ENCODE data around the gene GRB10. TPM values are rescaled to one million over a fixed set of nuclear protein-coding genes. Genes with fewer than 3 reads are reported as not detected.
A peak's percentile ranks its signal among the peaks of the same experiment; 100 is the strongest.

The GRB10 gene
- total RNA-seq, 2 donors from 2014 or later, result 0.48 to 2.5 TPM

- Mint-ChIP-seq H3K27ac (peak overlapping the region; percentile 2 to 6), H3K4me1 (ENCODE audit: low read depth in 2 of 2) (peaks cover 48 to 57% of the 10 kb centered on the region in 2 donors), H3K9me3 (peaks cover 6% of the 10 kb centered on the region), H3K36me3 (peaks cover 9% of the 10 kb centered on the region), H3K27me3 (peaks cover 5% of the 10 kb centered on the region in 2 donors), H3K4me3 (peak overlapping the region; percentile 58)
- ATAC-seq, result peak; percentile 87 to 88
- DNase-seq (ENCODE audit: low spot score), result peak; percentile 77
Observed at GRCh38 chr7:50610521-50611277, 172.0 kb downstream of the GRB10 start.

- peaks cover 9% of the 10 kb centered on the region for H3K36me3 Mint-ChIP-seq
- ATAC-seq, result peak; percentile 63 to 73
- peaks cover 5% of the 10 kb centered on the region in 2 donors for H3K27me3 Mint-ChIP-seq
- peak overlapping the region; percentile 57 for H3K4me3 Mint-ChIP-seq
- H3K9me3 Mint-ChIP-seq, result peaks cover 6% of the 10 kb centered on the region
- H3K27ac Mint-ChIP-seq, result peak overlapping the region; percentile 74 to 92
- DNase-seq (ENCODE audit: low spot score), result no peak
- peaks cover 38 to 51% of the 10 kb centered on the region in 2 donors for H3K4me1 Mint-ChIP-seq (ENCODE audit: low read depth in 2 of 2)
Observed at GRCh38 chr7:50608196-50608906, 174.3 kb downstream of the GRB10 start.

- peaks cover 0 to under 1% of the 10 kb centered on the region in 2 donors for H3K27me3 Mint-ChIP-seq
- H3K9me3 Mint-ChIP-seq, result peaks cover 6% of the 10 kb centered on the region
- H3K36me3 Mint-ChIP-seq, result peaks cover 9% of the 10 kb centered on the region
- DNase-seq (ENCODE audit: low spot score), result no peak
- ATAC-seq, result no peak
- H3K4me1 Mint-ChIP-seq (ENCODE audit: low read depth in 2 of 2), result peaks cover 31 to 45% of the 10 kb centered on the region in 2 donors
- H3K4me3 Mint-ChIP-seq, result peak overlapping the region; percentile 57
- H3K27ac Mint-ChIP-seq, result peak overlapping the region; percentile 74 to 92
Observed at GRCh38 chr7:50607524-50608125, 175.1 kb downstream of the GRB10 start.

DNA sequence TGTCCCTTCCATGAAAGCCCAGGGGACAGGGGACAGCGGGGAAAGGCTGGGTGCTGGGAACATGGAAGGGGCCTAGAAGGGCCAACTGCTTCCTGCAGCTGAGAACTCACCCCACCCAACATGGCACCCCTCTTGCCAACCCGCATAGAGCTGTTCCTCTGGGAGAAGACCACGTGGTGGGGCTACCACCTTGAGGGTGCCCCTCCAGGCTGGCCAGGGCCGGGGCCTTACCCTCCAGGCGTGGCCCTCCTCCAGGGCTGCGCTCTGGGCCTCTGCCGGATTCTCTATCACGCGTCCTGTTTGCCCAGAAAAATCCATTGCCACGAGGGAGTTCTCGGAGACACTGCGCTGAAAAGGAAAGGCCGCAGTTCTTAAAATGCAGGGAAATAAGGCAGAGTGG is 177.6 kb downstream of the GRB10 start:
- peaks cover 19 to 23% of the 10 kb centered on the region in 2 donors for H3K4me1 Mint-ChIP-seq (ENCODE audit: low read depth in 2 of 2)
- peaks cover 2 to 6% of the 10 kb centered on the region in 2 donors for H3K27me3 Mint-ChIP-seq
- ATAC-seq, result peak in 1 of 2 donors; percentile 52
- H3K36me3 Mint-ChIP-seq, result peaks cover 9% of the 10 kb centered on the region
- no peak overlapping the region for H3K27ac Mint-ChIP-seq
- H3K9me3 Mint-ChIP-seq, result peaks cover 6% of the 10 kb centered on the region
- no peak overlapping the region for H3K4me3 Mint-ChIP-seq
- no peak for DNase-seq (ENCODE audit: low spot score)

GRCh38 chr7:50603287-50603686 is 179.4 kb downstream of the GRB10 start:
- no peak overlapping the region for H3K27ac Mint-ChIP-seq
- peaks cover 6% of the 10 kb centered on the region for H3K9me3 Mint-ChIP-seq
- DNase-seq (ENCODE audit: low spot score) (no peak), ATAC-seq (no peak)
- H3K36me3 Mint-ChIP-seq, result peaks cover 9% of the 10 kb centered on the region
- H3K27me3 Mint-ChIP-seq, result peaks cover 6 to 8% of the 10 kb centered on the region in 2 donors
- H3K4me1 Mint-ChIP-seq (ENCODE audit: low read depth in 2 of 2), result peaks cover 10 to 13% of the 10 kb centered on the region in 2 donors
- no peak overlapping the region for H3K4me3 Mint-ChIP-seq

DNA sequence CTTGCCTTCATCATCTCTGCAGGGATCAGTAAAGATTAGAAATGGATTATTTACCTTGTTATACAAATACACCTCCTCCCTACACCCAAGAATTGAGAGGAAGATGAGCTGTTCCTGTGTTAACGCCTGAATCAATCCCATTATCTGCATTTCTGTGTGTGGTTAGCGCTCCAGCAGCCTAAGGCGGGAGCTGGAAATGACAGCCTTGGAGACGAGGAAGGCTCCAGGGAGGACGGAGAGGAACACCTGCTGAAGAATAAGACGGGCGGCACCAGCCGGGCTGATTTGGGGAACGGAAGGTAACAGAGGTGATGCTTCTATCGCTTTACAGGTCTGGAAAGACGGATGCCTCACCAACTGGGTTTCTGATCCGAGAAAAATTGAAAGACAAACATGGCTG is 183.3 kb downstream of the GRB10 start:
- Mint-ChIP-seq H3K27me3 (peaks cover 8 to 10% of the 10 kb centered on the region in 2 donors), H3K9me3 (no peaks in the 10 kb centered on the region), H3K4me3 (no peak overlapping the region), H3K36me3 (no peaks in the 10 kb centered on the region), H3K4me1 (ENCODE audit: low read depth in 2 of 2) (peaks cover 5 to 13% of the 10 kb centered on the region in 2 donors), H3K27ac (no peak overlapping the region)
- ATAC-seq (no peak), DNase-seq (ENCODE audit: low spot score) (no peak)

- DNase-seq (ENCODE audit: low spot score), result no peak
- Mint-ChIP-seq H3K36me3 (no peaks in the 10 kb centered on the region), H3K27ac (no peak overlapping the region), H3K4me1 (ENCODE audit: low read depth in 2 of 2) (peaks cover 5 to 14% of the 10 kb centered on the region in 2 donors), H3K27me3 (peaks cover 8 to 10% of the 10 kb centered on the region in 2 donors), H3K9me3 (no peaks in the 10 kb centered on the region), H3K4me3 (no peak overlapping the region)
- ATAC-seq, result no peak
Observed at GRCh38 chr7:50598460-50599343, 184.0 kb downstream of the GRB10 start.

- DNase-seq (ENCODE audit: low spot score), result no peak
- no peak for ATAC-seq
- Mint-ChIP-seq H3K36me3 (no peaks in the 10 kb centered on the region), H3K4me1 (ENCODE audit: low read depth in 2 of 2) (peaks cover 5 to 14% of the 10 kb centered on the region in 2 donors), H3K27me3 (peaks cover 8 to 16% of the 10 kb centered on the region in 2 donors), H3K27ac (no peak overlapping the region), H3K9me3 (no peaks in the 10 kb centered on the region), H3K4me3 (no peak overlapping the region)
Observed at GRCh38 chr7:50596484-50596883, 186.2 kb downstream of the GRB10 start.

DNA sequence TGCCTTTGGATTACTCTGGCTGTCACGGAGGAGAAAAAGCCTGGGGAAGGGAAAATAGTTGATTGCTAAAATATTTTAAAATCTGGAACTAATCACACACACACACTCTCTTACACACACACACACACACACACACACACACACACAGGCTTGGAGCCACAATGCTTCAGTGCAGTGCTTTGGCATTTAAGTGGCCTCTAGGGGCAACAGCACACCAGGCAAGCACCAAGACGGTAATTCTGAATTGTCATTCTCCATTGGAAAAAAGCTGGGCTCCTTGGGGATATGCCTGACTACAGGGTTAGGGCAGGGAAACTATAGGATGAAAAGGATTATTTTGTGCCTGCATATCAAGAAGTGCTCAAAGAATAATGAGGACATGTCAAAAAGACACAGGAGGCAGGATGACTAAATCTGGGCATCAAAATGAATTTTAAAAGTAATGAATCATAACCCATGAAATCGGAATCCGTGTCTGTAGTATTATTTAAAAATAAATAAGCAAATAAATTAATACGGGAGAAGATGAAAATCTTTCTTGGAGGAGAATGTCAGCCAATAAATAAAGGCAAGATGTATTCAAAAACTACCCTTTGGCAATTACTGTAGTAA is 187.1 kb downstream of the GRB10 start:
- peak in 1 of 2 donors; percentile 43 for ATAC-seq
- no peak for DNase-seq (ENCODE audit: low spot score)
- peak overlapping the region in 1 of 2 donors; percentile 7 for H3K27ac Mint-ChIP-seq

GRCh38 chr7:50594734-50595485 is 187.8 kb downstream of the GRB10 start:
- Mint-ChIP-seq H3K4me1 (ENCODE audit: low read depth in 2 of 2) (peaks cover 5 to 14% of the 10 kb centered on the region in 2 donors), H3K9me3 (no peaks in the 10 kb centered on the region), H3K4me3 (peak overlapping the region; percentile 53), H3K27ac (peak overlapping the region in 1 of 2 donors; percentile 7), H3K36me3 (no peaks in the 10 kb centered on the region), H3K27me3 (peaks cover 8 to 20% of the 10 kb centered on the region in 2 donors)
- ATAC-seq, result peak in 1 of 2 donors; percentile 64
- DNase-seq (ENCODE audit: low spot score), result no peak

More for the DNA sequence above, 187.1 kb downstream of the GRB10 start:
- peak overlapping the region; percentile 53 for H3K4me3 Mint-ChIP-seq
- peaks cover 5 to 14% of the 10 kb centered on the region in 2 donors for H3K4me1 Mint-ChIP-seq (ENCODE audit: low read depth in 2 of 2)
- H3K36me3 Mint-ChIP-seq, result no peaks in the 10 kb centered on the region
- peaks cover 8 to 18% of the 10 kb centered on the region in 2 donors for H3K27me3 Mint-ChIP-seq
- H3K9me3 Mint-ChIP-seq, result no peaks in the 10 kb centered on the region

DNA sequence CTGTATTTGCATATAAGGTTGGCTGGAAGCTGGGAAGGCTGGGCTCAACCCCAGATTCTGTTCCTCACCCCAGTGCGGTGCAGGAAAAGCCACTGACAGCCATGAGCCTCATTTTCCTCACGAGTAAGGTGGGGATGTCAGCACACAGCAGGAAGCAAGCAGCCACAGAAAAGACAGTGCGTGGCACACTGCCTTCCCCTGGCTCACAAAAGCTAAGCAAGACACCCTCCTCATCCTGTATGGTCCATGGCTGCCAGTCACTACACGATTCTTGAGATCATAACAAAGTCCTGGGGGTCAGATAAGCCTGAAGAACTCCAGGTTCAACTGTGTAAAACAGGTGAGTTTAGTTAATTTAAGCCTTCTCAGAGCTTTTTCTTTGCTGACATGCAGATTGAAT is 188.6 kb downstream of the GRB10 start:
- Mint-ChIP-seq H3K9me3 (no peaks in the 10 kb centered on the region), H3K4me3 (no peak overlapping the region), H3K27me3 (peaks cover 8 to 20% of the 10 kb centered on the region in 2 donors), H3K36me3 (no peaks in the 10 kb centered on the region), H3K4me1 (ENCODE audit: low read depth in 2 of 2) (peaks cover 5 to 14% of the 10 kb centered on the region in 2 donors), H3K27ac (no peak overlapping the region)
- DNase-seq (ENCODE audit: low spot score), result no peak
- no peak for ATAC-seq

DNA sequence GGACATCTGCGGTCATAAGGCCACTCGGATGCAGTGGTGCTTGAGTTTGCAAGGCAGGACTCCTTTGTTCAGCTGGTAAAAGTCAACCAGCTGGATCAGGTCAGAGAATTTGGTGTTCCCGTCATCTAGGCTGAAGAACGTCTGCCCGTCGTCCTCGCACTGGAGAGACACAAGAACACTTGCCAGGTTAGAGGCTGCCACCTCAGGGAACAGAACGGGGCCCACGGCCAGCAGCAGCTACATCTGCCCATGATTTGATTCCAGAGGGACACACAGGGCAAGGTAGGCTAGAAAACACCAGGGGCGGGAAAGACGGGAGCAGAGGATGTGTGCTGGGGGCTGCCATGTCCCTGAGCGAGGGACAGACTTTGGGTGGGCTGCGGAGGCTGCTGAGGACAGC is 189.8 kb downstream of the GRB10 start:
- Mint-ChIP-seq H3K9me3 (no peaks in the 10 kb centered on the region), H3K4me1 (ENCODE audit: low read depth in 2 of 2) (peaks cover 0 to 14% of the 10 kb centered on the region in 2 donors), H3K4me3 (no peak overlapping the region), H3K27ac (no peak overlapping the region), H3K27me3 (peaks cover 9 to 20% of the 10 kb centered on the region in 2 donors), H3K36me3 (no peaks in the 10 kb centered on the region)
- ATAC-seq (no peak), DNase-seq (ENCODE audit: low spot score) (no peak)

All from natural killer cell treated with Interleukin-12 subunit alpha and Interleukin-12 subunit beta and Interleukin-15 and Interleukin-18, amount 100 ng/mL, for 72 hours (primary cell).